Astrocyte (in vitro differentiated cells and primary cell): ENCODE results near the gene NSRP1.

Source experiments
- CTCF ChIP-seq: IDR thresholded peaks from 2 replicates; pipeline ENCODE4 v1.5.1; 2011; ENCODE audit warnings: low read depth, mild to moderate bottlenecking, inconsistent platforms, low read length, moderate library complexity; ENCODE audit not compliant: insufficient read depth
- EZH2 ChIP-seq: IDR thresholded peaks from 2 replicates; pipeline ENCODE4 v1.6.1; 2012; ENCODE audit warnings: mild to moderate bottlenecking, low read length, inconsistent platforms; ENCODE audit not compliant: insufficient read depth

GRCh38 chr17:30101686-30102390, 14.8 kb upstream of the NSRP1 start:
- no peak for TF ChIP-seq CTCF
- no peak for TF ChIP-seq EZH2
